Measurements from ENCODE around the gene MAD1L1.
"Not testable (repeated sequence)": the region's sequence is repeated elsewhere in the genome, so short reads cannot be mapped to it uniquely, and the experiment has no call there.

Gene MAD1L1

DNA sequence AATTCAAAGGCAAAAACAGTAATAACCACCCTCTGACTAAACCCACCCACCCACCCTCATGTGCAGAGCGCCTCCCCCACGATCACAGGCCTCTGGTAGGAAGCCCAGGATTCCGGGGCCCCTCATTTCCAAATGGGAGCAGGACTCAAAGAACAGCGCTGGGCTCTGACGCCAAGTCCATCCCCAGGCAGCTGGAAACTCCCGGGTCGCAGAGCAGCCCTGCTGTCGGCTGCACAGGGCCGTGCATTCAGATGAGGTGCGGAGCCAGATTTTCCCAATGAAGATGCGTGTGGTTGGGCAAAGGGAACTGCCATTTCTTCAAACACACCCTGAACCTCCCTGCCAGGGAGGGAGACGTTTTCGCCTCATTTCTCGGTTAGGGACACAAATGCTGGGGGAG lies 152.3 kb downstream of the MAD1L1 start:
- DNase-seq: no peak

DNA sequence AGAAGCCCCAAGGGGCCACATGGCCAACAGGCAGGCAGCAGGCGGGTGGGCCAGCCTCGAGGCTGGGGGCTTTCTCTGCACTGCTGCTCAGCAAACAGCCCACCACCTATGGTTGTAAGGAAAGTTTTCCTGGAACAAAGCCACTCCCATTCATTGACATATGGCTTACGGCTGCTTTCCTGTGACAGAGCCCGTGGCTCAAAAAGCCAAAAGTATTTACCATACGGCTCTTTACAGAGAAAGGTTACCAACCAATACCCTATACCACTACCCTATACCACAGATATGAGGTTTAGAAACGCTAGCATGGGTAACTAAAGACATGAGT lies 152.7 kb downstream of the MAD1L1 start:
- no peak for DNase-seq

- DNase-seq: no peak
These were observed 153.2 kb downstream of the MAD1L1 start for GRCh38 chr7:2079332-2080059.

- DNase-seq: no peak
These were observed 153.8 kb downstream of the MAD1L1 start for GRCh38 chr7:2078899-2079298.

DNA sequence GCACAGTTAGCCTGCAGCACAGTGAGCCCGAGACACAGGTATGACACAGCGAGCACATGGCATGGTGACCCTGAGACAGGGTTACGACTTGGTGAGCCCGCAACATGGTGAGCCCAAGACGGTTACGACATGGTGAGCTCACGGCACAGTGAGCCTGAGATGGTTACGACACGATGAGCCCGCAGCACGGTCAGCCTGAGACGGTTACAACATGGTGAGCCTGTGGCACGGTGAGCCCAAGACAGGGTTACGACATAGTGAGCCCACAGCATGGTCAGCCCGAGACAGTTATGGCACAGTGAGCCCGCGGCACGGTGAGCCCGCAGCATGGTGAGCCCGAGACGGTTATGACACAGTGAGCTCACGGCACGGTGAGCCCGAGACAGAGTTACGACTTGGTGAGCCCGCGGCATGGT lies 156.1 kb downstream of the MAD1L1 start:
- DNase-seq: no peak

GRCh38 chr7:2075811-2076210 lies 156.9 kb downstream of the MAD1L1 start:
- DNase-seq: no peak

DNA sequence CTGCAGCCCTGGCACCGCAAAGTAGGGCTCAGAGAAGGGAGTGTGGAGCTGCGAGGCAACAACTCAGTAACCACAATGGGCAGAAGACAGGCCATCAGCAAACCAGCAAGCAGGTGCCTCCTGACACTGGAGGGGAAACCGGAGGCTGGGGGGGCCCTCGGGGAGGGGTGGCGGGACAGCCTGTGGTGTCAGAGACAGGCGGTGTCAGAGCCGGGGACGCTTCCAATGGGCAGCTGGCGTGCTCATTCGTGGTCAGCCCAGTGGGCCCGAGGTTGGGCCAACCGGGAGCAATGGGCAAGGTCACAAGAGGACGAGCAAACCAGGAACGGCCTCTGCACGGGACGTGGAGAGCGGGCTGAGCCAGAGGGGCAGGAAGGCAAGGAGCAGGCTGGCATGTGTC lies 158.1 kb downstream of the MAD1L1 start:
- DNase-seq: no peak

- DNase-seq: no peak
These were observed 159.9 kb downstream of the MAD1L1 start for GRCh38 chr7:2072798-2073197.

DNA sequence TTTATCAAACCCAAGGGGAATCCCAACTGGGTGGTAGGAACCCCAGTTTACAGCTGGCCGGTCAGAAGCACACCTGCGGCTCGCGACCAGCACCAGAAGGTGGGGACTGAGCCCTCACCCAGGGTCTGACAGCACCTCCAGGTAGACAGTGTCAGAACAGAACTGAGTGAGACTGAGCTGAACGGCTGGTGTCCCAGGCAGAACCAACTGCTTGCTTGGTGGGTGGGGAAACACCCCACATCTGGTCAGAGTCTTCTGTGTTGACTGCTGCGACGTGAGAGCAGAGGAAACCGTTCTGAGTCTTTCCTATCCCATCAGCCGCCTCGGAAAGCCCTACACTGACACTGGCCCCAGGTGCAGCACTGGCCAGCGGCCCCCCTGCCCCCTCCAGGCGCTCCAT lies 160.7 kb downstream of the MAD1L1 start:
- no peak for DNase-seq

DNA sequence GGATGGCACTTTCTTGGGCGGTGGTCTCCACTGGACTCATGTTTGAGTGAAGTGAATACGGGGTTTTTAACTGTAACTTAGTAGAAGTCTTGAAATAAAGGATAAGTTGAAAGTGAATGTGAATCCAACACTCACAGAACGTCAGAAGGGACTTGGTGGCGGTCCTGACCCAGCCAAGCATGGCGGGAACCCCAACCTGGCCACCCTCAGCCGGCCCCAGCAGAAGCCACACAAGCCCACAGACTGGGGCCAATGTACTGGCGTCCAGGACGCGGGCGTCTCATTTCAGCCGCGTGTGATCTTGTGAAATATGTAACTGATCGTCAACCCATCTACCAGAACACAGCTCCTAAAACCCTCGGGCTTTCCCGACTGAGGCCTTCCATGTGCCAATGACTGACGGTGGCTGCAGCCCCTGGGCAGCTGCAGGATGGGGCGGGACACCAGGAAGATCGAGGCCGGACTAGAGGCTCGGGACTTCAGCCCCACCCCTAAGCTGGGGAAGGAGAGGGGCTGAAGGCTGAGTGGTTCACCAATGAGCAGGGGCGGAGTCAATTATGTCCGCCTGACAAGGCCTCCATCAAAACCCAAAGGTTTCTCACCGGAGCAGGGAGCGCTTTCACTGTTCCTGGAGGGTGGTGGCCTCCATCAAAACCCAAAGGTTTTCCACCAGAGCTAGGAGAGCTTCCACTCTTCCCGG lies 161.5 kb downstream of the MAD1L1 start:
- DNase-seq: no peak

DNA sequence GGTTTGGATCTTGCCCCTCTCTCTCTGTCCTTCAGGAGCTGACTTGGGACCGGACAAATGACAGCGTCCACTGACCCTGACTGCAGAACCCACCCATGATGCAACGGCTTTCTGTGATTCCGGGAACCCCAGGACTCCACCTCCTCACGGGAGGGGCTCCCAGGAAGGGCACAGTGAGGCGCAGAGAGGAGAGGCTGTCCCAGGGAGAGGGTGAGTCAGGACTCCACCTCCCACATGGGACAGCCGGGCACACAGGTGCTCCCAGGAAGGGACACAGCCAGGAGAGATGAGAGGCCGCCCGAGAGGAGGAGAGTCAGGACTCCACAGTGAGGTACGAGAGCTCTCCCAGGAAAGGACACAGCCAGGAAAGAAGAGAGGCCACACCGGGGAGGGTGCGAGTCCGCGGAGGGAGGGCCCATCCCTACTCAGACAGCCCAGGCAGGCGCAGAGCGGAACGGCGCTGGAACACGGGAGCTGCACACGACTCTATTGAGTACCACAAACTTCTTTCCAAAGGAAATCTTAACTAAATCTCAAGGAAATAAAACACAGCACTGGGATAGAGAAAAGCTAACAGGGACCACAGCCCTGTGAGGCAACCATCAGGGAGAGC lies 162.5 kb downstream of the MAD1L1 start:
- DNase-seq: no peak

GRCh38 chr7:2069472-2069860 lies 163.3 kb downstream of the MAD1L1 start:
- no peak for DNase-seq

GRCh38 chr7:2068693-2069471 lies 163.9 kb downstream of the MAD1L1 start:
- no peak for DNase-seq

GRCh38 chr7:2066251-2066919 lies 166.4 kb downstream of the MAD1L1 start:
- DNase-seq: no peak

DNA sequence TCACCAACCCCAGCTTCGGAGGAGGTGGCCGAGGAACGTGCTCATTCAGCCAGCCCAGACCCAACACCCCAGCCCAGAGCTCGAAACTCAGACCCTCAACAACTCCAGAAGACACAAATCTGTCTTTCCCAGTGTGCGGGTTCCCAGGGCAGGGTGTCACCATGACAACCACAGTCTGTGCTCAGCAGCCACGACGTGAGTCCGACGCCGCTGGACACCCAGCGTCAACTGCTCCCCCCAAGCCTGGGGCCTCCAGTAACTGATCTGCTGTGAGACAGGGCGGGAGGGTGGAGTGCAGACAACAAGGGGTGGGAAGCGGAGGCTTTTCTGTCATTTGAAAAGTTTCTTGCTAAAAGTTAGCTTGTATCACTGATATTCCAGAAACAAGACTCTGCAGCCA lies 167.2 kb downstream of the MAD1L1 start:
- no peak for DNase-seq

GRCh38 chr7:2063563-2064260 lies 169.0 kb downstream of the MAD1L1 start:
- DNase-seq: no peak

DNA sequence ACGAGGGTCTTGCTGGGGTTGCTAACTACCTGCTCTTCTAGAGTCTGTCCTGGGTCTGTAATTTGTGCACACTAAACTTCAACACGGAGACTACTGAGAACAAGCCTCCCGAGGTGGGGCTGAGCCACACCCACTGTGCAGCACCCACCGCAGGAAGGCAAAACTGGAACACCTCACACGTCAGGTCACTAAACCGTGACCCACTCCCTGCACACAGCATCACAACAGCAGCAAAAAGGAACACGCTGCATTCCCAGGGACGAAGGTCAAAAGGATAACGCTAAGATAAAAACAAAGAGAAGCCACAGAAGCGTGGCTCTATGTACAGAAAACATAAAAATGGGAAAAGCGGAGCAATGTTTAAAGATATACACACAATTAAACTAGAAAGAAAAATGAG lies 170.1 kb downstream of the MAD1L1 start:
- no peak for DNase-seq

DNA sequence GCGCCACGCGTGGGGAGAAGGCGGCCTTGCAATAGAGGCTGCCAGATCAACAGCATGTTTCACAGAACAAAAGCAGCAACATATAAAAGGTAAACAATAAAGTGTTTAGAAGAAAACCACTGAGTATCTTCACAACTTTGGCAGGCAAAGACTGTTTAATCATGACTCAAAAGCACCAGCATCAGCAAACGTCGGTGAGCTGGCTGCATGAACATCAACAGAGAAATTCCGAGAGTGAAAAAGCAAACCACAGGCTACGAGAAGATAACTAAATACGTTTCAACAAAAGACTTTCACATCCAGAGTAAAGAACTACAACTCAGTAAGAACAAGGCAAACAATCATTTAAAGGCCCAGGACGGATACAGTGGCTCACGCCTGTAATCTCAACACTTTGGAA lies 172.0 kb downstream of the MAD1L1 start:
- DNase-seq: no peak

DNA sequence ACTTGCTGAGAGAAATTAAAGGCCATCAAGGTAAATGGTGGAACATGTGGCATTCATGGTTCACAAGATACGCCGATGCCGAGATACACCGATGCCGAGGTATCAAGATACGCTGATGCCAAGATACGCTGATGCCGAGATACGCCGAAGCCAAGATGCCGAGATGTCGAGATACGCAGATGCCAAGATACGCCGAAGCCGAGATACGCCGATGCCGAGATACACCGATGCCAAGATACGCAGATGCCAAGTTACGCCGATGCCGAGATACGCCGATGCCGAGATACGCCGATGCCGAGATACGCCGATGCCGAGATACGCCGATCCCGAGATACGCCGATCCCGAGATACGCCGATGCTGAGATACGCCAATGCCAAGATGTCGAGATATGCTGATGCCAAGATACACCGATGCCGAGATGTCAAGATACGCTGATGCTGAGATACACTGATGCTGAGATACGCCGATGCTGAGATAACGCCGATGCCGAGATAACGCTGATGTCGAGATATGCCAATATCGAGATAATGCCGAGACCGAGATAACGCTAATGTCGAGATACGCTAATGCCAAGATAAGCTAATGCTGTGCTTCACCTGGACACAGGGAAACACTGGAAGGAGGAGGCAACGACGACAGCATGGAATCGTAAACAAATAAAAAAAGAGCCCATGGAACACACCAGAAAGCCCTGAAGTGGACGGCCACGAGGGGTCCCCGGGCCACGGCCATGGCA lies 172.6 kb downstream of the MAD1L1 start:
- no peak for DNase-seq

DNA sequence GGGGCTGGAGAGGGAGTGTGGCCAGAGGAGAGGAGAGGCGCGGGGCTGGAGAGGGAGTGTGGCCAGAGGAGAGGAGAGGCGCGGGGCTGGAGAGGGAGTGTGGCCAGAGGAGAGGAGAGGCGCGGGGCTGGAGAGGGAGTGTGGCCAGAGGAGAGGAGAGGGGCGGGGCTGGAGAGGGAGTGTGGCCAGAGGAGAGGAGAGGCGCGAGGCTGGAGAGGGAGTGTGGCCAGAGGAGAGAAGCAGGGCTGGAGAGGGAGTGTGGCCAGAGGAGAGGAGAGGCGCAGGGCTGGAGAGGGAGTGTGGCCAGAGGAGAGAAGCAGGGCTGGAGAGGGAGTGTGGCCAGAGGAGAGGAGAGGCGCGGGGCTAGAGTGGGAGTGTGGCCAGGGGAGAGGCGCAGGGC lies 174.5 kb downstream of the MAD1L1 start:
- DNase-seq: not testable (repeated sequence)

DNA sequence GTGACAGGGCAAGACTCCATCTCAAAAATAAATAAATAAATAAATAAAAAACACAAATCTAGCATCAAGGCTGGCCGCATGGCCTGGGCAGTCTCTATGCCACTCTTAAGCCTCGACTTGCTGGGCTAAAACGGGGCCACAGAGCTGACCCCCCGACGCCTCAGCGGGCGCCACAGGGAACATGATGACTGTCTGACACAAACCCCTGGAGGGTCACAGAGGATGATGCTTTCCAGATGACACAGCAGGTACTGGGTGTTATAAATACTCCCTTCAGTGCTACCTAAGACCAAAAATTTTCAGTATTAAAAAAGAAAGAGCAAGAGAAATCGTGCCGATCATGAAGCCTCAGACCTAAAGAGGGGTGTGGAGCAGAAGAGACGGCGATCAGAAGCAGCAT lies 176.8 kb downstream of the MAD1L1 start:
- DNase-seq: no peak

- DNase-seq: no peak
These were observed 177.8 kb downstream of the MAD1L1 start for GRCh38 chr7:2054927-2055326.

Data from NCI-H1417 treated with DMSO at 0.1 percent for 48 hours (cell line).